ACHN (cell line): ENCODE measurements around the gene MCF2L.
"Not testable (repeated sequence)": the region's sequence is repeated elsewhere in the genome, so short reads cannot be mapped to it uniquely, and the experiment has no call there.

ENCODE experiments used
- DNase-seq: peaks from one replicate; pipeline ENCODE4 v3.0.0-alpha.2; 2015
- in situ Hi-C: cut with HindIII; loops from 2 replicates; pipeline ENCODE4 v1.10.0; 2017; ENCODE audit warnings: low sequenced_read_pairs, low pct_ligation_motif_present, low pct_unique_long_range_greater_than_20kb

The MCF2L gene

GRCh38 chr13:113092776-113093579 lies 124.0 kb downstream of the MCF2L start:
- in situ Hi-C loops: no loop called here
- DNase-seq: no peak

GRCh38 chr13:113093580-113094409 lies 124.8 kb downstream of the MCF2L start:
- in situ Hi-C loops: no loop called here
- no peak for DNase-seq

GRCh38 chr13:113094410-113094800 lies 125.4 kb downstream of the MCF2L start:
- in situ Hi-C loops: no loop called here
- DNase-seq: no peak

GRCh38 chr13:113095146-113096051 lies 126.4 kb downstream of the MCF2L start:
- in situ Hi-C loops: no loop called here
- DNase-seq: no peak

- DNase-seq: no peak
- in situ Hi-C loops: no loop called here
Measured at GRCh38 chr13:113096052-113096744, 127.2 kb downstream of the MCF2L start.

GRCh38 chr13:113096745-113097305 lies 127.8 kb downstream of the MCF2L start:
- in situ Hi-C loops: no loop called here
- no peak for DNase-seq

- no peak for DNase-seq
- in situ Hi-C loops: no loop called here
Measured at GRCh38 chr13:113097651-113098050, 128.6 kb downstream of the MCF2L start.

DNA sequence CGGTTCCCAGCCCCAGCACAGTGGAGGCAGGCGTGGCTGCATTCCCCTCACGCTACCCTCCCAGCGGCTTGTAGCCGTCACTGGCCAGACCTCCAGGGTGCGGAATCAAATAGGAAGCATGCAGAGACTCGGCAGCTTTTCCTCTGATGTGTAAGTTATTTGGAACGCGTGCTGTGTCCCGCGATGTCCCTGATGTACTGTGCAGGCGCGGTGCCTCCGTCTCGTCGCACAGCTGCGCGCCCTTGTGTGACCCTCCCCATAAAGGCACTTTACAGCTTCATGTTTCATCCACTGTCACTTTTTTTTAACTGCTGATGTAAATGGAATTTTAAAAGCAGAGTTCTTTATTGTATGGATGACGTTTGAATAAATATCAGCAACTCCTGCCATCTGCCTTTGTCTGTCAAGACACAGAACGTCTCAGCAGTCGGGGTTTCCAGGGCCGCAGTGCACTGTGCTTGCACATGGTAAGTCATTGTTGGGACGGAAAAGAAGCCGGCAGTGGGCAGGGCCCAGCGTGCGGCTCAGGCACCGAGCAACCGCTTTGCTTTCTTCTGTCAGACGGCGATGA lies 129.2 kb downstream of the MCF2L start:
- DNase-seq: no peak
- in situ Hi-C loops: no loop called here

- in situ Hi-C loops: no loop called here
- no peak for DNase-seq
Measured at GRCh38 chr13:113099142-113099541, 130.1 kb downstream of the MCF2L start.

DNA sequence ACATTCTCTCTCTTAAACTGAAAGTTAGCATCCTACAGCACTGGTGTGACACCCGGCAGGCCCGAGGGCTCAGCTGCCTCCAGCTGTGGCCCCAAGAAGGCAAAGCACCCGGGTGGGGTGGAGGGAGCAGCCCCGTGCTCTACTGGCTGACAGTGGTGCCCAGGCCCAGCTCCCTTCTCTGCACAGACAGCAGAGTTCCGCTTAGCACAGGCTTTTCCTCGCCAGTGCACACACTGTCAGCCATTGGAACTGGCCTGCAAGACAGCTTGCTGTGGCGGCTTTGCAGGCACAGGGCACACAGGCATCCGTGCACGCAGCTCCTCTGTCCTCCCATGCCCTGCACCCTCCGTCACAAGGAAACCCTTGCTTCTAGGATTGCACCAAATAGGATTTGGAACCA lies 133.3 kb downstream of the MCF2L start:
- DNase-seq, in situ Hi-C loops: not testable (repeated sequence)

- in situ Hi-C loops: no loop called here
- DNase-seq: no peak
Measured at GRCh38 chr13:113102727-113103126, 133.7 kb downstream of the MCF2L start.

GRCh38 chr13:113103646-113104045 lies 134.6 kb downstream of the MCF2L start:
- no peak for DNase-seq
- in situ Hi-C loops: no loop called here

DNA sequence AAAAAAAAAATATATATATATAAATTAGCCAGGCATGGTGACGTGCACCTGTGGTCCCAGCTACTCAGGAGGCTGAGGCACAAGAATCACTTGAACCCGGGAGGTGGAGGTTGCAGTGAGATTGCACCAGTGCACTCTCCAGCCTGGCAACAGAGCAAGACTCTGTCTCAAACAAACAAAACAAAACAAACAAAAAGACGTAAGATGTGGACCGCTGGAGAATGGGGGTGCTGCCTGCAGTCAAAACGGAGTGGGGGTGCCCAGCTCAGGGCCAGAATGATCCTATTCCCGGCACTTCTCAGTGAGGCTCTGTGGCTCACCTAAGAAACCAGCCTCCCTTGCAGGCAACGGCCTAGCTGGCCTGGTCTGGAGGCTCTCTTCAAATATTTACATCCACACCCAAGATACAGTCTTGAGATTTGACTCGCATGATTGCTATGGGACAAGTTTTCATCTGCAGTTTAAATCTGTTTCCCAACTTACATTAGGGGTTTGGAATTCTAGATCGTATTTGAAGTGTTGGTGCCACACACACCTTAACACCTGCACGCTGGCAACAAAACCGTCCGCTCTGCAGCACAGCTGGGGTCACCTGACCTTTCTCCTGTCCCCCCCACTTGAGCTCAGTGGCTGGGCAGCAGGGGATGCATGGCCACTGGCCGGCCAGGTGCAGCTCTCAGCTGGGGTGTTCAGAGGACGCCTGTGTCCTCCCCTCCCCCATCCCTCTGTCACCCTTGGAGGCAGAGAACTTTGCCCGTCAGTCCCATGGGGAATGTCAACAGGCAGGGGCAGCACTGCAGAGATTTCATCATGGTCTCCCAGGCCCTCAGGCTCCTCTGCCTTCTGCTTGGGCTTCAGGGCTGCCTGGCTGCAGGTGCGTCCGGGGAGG lies 136.3 kb downstream of the MCF2L start, which contains the start of gene F7:
Gene F7 (plus strand): TSS at position 760 of the 889 bp plus-strand sequence. CDS start 51 bp downstream, at position 811.
- DNase-seq: no peak
- in situ Hi-C loops: no loop called here

DNA sequence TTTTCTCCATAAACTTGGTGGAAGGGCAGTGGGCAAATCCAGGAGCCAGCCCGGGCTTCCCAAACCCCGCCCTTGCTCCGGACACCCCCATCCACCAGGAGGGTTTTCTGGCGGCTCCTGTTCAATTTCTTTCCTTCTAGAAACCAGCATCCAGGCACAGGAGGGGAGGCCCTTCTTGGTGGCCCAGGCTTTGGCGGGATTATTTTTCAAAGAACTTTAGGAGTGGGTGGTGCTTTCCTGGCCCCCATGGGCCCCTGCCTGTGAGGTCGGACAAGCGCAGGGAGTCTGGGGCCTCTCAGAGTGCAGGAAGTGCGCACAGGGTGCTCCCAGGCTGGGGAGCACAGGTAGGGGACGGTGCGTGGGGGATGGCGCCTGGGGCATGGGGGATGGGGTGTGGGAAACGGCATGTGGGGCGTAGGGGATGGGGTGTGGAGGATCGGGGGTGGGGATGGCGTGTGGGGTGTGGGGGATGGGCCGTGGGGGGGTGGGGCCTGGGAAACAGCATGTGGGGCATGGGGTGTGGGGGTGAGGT lies 137.0 kb downstream of the MCF2L start:
- no peak for DNase-seq
- in situ Hi-C loops: no loop called here

- in situ Hi-C loops: no loop called here
- no peak for DNase-seq
Measured at GRCh38 chr13:113106711-113107351, 137.8 kb downstream of the MCF2L start.

GRCh38 chr13:113108521-113108920 lies 139.5 kb downstream of the MCF2L start:
- DNase-seq, in situ Hi-C loops: not testable (repeated sequence)
